Mucosa of rectum (tissue), 2 donors: Measurements from ENCODE around the gene MVB12B.

Source experiments
- H3K27ac ChIP-seq, 2 donors: one replicate each; pipeline ENCODE4 v1.7.0; 2013; ENCODE audit warnings: inconsistent platforms in 2 of 2, low read depth in 2 of 2, low read length in 2 of 2
- H3K27me3 ChIP-seq, 2 donors: one replicate each; pipeline ENCODE4 v1.7.0; 2013; ENCODE audit warnings: low read length in 2 of 2; ENCODE audit not compliant: control insufficient read depth in 2 of 2, insufficient read depth in 2 of 2
- H3K36me3 ChIP-seq, 2 donors: one replicate each; pipeline ENCODE4 v1.7.0; 2013; ENCODE audit warnings: low read length in 2 of 2; ENCODE audit not compliant: control insufficient read depth in 2 of 2, insufficient read depth in 2 of 2
- H3K4me1 ChIP-seq, 2 donors: one replicate each; pipeline ENCODE4 v1.7.0; 2013; ENCODE audit warnings: low read length in 2 of 2, mild to moderate bottlenecking in 1 of 2; ENCODE audit not compliant: control insufficient read depth in 2 of 2, insufficient read depth in 2 of 2
- H3K4me3 ChIP-seq, 2 donors: one replicate each; pipeline ENCODE4 v1.7.0; 2013; ENCODE audit warnings: low read length in 2 of 2
- H3K9ac ChIP-seq, 2 donors: one replicate each; pipeline ENCODE4 v1.7.0; 2013; ENCODE audit warnings: low read length in 2 of 2, low read depth in 1 of 2, mild to moderate bottlenecking in 1 of 2
- H3K9me3 ChIP-seq, 2 donors: one replicate each; pipeline ENCODE4 v1.7.0; 2013; ENCODE audit warnings: low read length in 2 of 2; ENCODE audit not compliant: control insufficient read depth in 2 of 2
- donor health status: healthy.
- donor health status: Normal muscosa, but diverticular disease.

Gene MVB12B

DNA sequence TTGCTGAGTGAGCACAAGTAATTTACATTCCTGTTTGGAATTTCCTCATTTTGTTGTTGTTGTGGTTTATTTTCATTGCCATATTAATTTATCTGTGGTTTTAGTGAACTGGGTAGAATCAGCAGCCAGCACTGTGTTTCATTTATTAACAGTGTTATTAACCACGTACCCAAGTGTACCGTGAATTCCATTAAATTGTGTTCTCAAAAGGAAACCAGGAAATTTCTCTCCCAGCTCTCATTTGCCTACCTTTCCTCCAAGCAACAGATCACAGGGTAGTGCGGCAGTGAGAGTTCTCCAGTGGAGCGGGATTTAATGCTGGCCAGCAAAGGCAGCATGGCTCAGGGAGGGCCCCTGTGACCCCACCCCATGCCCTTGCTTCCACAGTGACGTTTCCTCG, 54.6 kb downstream of the MVB12B start:
- Histone ChIP-seq H3K27me3 (no peaks in the 10 kb centered on the region), H3K9ac (no peak overlapping the region), H3K4me1 (peaks cover 11 to 12% of the 10 kb centered on the region in 2 donors), H3K9me3 (no peaks in the 10 kb centered on the region), H3K36me3 (no peaks in the 10 kb centered on the region), H3K27ac (no peak overlapping the region), H3K4me3 (no peak overlapping the region)

DNA sequence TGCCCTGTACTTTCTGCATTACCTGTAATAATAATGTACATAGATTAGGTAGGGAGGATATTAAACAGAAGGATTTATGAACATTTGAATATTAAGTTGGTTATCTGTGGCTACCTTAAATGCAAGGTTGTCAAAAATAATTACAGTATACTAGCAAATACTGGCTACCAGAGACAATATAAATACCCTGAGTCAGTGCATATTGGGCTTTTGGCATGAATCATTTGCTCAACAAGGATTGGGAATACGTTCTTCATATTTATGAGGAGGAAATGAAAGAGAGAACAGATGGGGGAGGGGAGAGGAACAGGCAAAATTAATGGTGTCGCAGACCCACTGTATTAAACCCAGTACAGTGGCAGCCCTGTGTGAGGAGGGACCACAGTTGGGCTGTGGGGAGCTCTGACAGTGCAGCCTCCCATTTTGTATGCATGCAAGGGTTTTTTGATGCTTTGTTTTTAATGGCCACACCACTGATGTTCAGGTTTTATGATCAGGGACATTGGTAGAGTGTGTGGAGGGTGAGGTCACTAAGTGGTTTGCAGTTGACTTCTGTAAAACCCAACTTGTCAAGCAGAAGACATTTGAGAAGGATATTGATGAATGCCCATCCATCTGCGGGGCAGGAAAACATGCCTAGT, 56.9 kb downstream of the MVB12B start:
- H3K9ac ChIP-seq = no peak overlapping the region
- H3K36me3 ChIP-seq = no peaks in the 10 kb centered on the region
- H3K27me3 ChIP-seq = no peaks in the 10 kb centered on the region
- H3K4me1 ChIP-seq = peaks cover 7 to 12% of the 10 kb centered on the region in 2 donors
- no peak overlapping the region for H3K4me3 ChIP-seq
- no peak overlapping the region for H3K27ac ChIP-seq
- no peaks in the 10 kb centered on the region for H3K9me3 ChIP-seq

DNA sequence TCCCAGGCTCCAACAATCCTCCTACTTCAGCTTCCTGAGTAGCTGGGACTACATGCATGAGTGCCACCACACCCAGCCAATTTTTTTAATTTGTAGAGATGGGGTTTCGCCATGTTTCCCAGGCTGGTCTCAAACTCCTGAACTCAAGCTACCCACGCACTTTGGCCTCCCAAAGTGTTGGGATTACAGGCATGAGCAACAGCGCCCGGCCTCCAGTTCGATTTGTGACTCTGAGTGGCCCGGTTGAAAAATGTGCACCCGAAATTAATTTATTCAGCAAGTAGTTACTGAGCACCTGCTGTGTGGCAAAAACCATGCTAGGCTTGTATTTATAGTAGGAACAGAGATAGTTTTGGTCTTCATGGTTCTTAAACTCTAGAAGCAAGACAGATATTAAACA, 58.3 kb downstream of the MVB12B start:
- no peak overlapping the region for H3K27ac ChIP-seq
- H3K4me3 ChIP-seq = no peak overlapping the region
- H3K4me1 ChIP-seq = peaks cover 7 to 12% of the 10 kb centered on the region in 2 donors
- peaks cover 0 to 3% of the 10 kb centered on the region in 2 donors for H3K36me3 ChIP-seq
- H3K27me3 ChIP-seq = no peaks in the 10 kb centered on the region
- no peaks in the 10 kb centered on the region for H3K9me3 ChIP-seq
- no peak overlapping the region for H3K9ac ChIP-seq

DNA sequence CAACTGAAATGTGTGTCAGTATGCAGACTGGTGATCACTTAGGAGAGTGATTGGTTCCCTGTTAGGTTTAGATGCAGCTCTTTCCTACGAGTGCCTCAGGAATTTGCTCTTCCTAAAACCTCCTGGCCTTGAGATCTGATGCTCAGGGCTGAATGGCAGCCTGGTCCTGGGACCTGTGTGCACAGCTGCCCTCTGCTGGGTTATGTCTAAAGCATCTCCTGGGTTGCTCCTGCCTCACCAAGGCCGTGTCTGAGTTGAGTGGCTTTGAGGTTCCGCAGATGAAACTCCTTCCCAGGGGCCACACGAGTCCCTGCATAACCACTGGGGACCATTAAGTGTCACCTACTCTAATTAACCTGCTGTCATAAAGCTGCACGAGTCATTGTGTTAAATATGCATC, 59.5 kb downstream of the MVB12B start:
- Histone ChIP-seq H3K27ac (no peak overlapping the region), H3K4me1 (peaks cover 7 to 12% of the 10 kb centered on the region in 2 donors)

DNA sequence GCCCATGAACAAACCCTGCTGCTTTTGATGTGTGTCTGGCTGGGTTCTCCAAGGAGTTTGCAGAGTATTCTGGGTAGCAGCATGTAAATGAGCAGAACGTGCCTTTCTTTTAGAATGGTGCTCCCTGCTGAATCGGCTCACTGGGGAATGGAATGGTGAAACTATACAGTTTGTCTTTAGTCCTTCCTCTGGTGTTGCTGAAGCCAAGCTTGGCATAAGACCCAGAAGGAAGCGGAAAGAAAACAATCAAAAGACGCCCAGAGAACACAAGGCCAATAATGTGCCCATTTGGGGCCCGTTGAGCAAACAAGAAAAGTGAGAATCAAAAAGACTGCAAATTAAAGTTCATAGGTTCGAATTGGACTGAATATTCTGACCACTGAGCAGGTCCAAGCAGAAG, 60.1 kb downstream of the MVB12B start:
- Histone ChIP-seq H3K4me3 (no peak overlapping the region), H3K9ac (no peak overlapping the region), H3K27me3 (no peaks in the 10 kb centered on the region), H3K36me3 (peaks cover 0 to 3% of the 10 kb centered on the region in 2 donors), H3K27ac (peak overlapping the region in 1 of 2 donors; percentile 19), H3K4me1 (peaks cover 7 to 12% of the 10 kb centered on the region in 2 donors), H3K9me3 (no peaks in the 10 kb centered on the region)

More for the DNA sequence above, 59.5 kb downstream of the MVB12B start:
- peaks cover 0 to 3% of the 10 kb centered on the region in 2 donors for H3K36me3 ChIP-seq
- no peak overlapping the region for H3K4me3 ChIP-seq
- H3K9ac ChIP-seq = no peak overlapping the region
- no peaks in the 10 kb centered on the region for H3K27me3 ChIP-seq
- H3K9me3 ChIP-seq = no peaks in the 10 kb centered on the region

DNA sequence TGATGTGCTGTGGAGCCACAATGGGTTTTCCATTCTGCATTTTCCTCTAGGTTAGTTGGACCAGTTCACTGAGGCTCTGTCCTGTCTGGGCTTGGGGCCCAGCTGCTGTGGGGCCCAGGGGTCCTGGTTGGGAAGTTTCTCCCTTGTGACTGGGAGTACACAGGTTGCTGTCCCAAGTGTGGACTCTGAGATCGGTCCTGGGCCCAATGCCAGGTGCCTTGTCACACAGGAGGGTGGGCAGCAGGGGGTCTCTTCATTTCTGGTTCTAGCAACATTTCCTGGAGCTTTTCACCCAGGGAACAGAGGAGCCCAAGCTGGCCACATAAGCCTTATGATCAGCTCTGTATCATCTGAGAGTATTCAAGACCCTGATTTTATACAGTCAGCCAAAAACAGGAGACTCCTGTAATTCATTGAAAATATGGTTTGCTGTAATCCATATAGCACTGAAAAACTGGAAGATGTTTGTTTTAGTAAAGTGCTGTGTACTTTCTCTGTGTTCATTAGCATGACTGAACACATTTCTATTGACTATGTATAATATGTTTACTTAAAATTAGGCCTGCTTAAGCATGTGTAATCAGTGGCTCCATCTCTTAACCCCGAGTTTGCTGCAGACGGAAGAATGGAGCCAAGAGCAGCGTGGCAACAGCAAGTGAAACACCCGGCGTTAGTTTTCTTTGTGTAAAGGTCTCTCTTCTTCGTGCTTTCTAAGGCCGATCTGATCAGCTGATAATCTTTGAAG, 62.5 kb downstream of the MVB12B start:
- peaks cover 7 to 18% of the 10 kb centered on the region in 2 donors for H3K36me3 ChIP-seq
- no peak overlapping the region for H3K4me3 ChIP-seq
- peaks cover 7 to 12% of the 10 kb centered on the region in 2 donors for H3K4me1 ChIP-seq
- H3K27me3 ChIP-seq = no peaks in the 10 kb centered on the region
- no peaks in the 10 kb centered on the region for H3K9me3 ChIP-seq
- H3K9ac ChIP-seq = no peak overlapping the region
- peak overlapping the region in 1 of 2 donors; percentile 4 for H3K27ac ChIP-seq

DNA sequence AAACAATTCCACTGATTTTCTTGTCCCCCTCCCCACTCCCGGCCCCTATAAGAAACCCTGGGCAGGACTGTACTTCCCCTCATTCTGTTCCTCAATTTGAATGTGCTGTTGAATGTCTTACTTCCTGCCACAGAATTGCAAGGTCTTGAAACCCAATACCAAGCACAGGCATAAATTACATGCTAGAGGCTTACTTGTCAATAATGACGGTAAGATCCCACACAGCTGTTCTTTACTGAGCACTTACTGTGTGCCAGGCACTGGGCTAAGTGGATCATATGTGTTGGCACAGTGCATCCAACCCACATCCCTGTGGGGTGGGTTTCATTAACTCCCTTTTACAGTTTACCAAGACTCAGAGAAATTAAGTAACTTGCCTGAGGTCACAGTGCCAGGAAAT, 63.4 kb downstream of the MVB12B start:
- Histone ChIP-seq H3K4me1 (peaks cover 7 to 12% of the 10 kb centered on the region in 2 donors), H3K27ac (peak overlapping the region in 1 of 2 donors; percentile 36)

DNA sequence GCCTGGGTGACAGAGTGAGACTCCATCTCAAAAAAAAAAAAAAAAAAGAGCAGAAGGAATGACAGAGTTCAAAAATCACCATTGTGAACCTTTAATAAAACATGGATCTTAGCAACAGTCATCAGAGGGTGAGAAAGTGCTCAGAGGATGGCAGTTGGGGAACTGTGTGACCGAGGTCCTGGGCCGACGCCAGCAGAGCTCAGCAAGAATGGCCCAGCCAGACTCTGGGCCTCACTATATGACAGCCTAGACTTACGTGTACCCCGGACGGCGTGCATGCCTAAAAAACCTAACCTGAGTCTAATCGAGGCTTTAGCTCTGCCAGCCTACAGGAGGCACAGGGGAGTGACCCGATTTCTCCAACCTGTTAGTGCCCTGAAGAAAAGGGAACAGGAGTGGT, 64.3 kb downstream of the MVB12B start:
- Histone ChIP-seq H3K4me1 (peaks cover 11 to 16% of the 10 kb centered on the region in 2 donors), H3K4me3 (no peak overlapping the region), H3K27me3 (no peaks in the 10 kb centered on the region), H3K36me3 (peaks cover 13 to 27% of the 10 kb centered on the region in 2 donors), H3K9me3 (no peaks in the 10 kb centered on the region), H3K9ac (no peak overlapping the region), H3K27ac (no peak overlapping the region)

More for the DNA sequence above, 63.4 kb downstream of the MVB12B start:
- Histone ChIP-seq H3K36me3 (peaks cover 9 to 21% of the 10 kb centered on the region in 2 donors), H3K9me3 (no peaks in the 10 kb centered on the region), H3K27me3 (no peaks in the 10 kb centered on the region), H3K4me3 (no peak overlapping the region), H3K9ac (no peak overlapping the region)

DNA sequence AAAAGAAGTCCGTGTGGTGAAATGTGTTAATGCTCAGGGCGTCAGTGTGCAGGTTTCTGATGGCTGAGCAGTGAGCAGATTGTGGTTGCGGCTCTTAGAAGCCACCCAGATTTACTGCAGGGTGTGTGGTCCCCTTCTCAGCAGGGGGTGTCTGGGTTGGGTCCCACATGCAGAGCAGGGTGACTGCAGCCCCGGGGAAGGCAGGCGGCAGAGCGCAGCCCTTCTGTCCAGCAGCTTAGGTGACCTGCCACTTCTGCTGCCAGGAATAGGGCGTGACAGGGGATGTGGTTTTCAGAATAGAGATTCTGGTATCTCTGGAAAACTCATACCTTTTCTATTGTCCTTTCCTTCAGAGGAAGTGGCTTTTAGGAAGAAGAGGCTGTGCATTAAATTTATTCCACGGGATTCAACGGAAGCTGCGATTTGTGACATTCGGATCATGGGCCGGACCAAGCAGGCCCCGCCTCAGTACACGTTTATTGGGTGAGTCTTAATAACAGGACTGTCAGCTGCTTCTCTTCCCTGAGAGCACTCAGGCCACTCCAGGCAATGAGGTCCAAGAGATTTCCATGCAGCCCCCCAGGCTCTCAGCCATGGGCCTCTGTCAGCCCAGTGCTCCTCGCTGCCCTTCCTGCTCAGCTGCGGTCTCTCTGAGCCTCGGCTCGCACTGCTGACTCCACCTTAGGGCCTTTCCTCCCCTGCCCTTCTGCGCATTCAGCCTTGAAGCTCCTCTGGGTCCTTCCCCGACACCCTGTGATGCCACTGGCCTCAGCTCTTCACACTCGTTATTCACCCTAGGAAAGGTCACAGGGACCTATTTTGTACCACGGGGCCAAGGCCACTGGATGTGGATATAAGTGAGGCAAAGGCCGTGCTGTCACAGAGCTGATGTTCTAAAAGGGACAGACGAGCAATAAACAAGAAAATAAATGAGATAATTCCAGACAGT, 65.4 kb downstream of the MVB12B start:
- Histone ChIP-seq H3K36me3 (peaks cover 20 to 36% of the 10 kb centered on the region in 2 donors), H3K27ac (peak overlapping the region; percentile 19 to 65)

More for the DNA sequence above, 65.4 kb downstream of the MVB12B start:
- H3K9ac ChIP-seq = no peak overlapping the region
- H3K27me3 ChIP-seq = no peaks in the 10 kb centered on the region
- no peak overlapping the region for H3K4me3 ChIP-seq
- H3K9me3 ChIP-seq = no peaks in the 10 kb centered on the region
- H3K4me1 ChIP-seq = peaks cover 6 to 8% of the 10 kb centered on the region in 2 donors
